ENCODE measurements around the gene NEURL1B.
"Not testable (repeated sequence)": the region's sequence is repeated elsewhere in the genome, so short reads cannot be mapped to it uniquely, and the experiment has no call there.

Gene NEURL1B

DNA sequence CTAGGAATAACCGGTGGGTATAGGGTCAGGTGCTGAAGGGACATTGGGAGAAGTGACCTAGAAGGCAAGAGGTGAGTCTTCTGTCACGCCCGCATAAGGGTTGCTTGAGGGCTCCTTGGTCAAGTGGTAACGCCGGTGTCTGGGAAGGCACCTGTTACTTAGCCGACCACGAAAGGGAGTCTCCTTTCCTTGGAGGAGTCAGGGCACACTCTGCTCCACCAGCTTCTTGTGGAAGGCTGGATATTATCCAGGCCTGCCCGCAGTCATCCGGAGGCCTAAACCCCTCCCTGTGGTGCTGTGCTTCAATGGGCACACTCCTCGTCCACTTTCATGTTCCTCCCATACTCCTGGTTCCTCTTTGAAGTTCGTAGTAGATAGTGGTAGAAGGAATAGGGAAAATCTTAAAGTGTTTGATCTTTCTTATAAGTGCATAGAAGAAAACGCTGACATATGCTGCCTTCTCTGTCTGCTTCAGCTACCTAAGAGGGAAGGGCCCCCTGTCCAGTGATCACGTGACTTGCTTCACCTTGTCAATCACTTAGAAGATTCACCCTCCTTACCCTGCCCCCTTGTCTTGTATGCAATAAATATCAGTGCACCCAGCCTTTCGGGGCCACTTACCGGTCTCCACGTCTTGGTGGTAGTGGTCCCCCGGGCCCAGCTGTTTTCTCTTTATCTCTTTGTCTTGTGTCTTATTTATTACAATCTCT, 16.6 kb downstream of the NEURL1B start:
- not testable (repeated sequence) for DNase-seq (ENCODE audit: low read depth in 3 of 3)

DNA sequence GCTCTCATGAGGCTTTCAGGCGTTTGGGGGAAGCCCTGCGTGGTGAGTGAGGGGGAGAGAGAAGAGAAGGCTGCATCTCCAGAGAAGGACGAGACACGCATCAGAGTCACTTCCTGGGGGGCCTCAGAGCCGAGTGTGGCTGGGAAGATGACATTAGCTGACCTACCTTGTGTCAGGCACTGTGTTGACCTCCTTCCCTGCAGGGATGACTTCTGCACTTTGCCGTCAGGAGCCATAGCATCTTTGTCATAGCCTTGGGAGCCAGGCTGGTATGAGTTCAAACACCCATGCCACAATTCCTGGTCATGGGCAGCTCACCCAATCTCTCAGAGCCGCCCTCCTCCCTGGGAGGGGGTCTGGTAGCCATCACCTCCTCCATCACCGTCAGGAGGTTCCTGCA, 17.3 kb downstream of the NEURL1B start:
- no peak for DNase-seq (ENCODE audit: low read depth in 3 of 3)

DNA sequence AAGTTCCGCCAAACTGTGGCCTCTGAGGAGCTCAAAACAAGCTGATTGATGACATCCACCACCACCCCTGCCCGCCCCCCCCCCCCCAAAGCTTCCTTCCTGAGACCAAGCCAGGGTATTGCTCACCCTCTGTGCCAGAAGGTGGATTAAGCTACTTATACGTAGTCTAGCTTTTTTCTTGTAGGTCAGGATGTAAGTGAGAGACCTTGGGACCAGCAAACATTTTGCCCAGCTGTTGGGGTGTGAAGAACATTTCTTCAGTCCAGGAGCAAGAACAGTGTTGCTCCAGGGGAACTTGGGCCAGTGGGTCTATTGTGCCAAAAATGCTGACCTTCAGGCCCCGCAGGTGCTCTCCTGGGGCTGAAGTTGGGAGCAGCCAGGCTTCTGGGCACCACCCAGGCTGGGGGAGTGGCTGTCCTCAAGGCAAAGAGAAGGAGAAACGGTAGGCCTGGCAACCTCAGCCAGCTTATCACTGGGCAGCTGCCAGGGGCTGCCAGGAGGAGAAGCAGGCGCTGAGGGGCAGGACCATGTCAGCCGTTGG, 18.0 kb downstream of the NEURL1B start:
- DNase-seq (ENCODE audit: low read depth in 3 of 3): no peak

DNA sequence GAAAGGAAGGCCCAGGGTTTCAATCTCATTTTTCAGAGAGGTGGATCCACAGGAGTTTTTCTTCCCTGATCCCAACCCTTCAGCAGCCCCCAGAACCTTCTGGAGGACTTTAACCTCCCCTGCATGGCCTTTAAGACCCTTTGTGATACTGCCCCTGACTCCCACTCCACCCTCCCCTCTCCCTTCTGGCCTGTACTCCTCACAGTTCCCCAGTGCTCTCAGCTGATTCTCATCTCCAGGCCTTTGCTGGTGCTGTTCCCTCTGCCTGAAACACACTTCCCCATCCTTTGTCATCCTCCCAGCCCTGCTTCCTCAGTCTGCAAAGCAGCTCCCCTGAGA, 18.5 kb downstream of the NEURL1B start:
- DNase-seq (ENCODE audit: low read depth in 3 of 3): no peak

DNA sequence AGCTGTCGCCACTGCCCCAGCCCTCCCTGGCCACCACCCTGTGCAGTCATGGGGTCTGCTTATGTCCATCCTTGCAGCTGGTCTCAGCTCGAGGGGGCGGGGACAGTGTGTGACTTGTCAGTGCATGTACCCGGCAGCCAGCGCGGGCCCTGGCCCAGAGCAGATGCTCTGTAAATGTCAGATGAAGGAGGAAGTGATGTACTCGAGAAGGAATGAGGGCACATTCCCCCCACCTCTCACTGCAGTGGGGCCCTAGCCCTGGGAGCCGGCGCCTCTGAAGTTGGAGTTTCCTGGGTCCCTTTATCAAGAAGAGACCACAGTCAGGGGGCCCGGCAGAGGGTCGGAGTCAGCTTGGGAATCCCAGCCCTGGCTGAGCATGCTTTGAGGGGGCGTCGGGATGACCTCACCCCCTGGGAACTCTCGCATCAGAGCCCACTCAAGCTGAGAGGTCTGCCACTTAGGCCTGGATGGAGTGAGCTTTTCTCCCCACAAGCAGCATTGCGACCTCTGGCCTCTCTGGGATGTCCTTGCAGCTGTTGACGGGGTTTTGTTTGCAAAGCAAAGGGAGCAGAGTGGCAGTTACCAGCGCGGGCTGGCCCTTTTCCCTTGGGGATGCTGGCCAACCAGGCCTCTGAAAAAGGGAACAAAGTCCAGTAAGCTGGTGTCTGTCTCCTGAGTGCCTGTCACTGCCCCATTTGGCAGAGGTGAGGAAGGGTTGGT, 19.0 kb downstream of the NEURL1B start:
- no peak for DNase-seq (ENCODE audit: low read depth in 3 of 3)

DNA sequence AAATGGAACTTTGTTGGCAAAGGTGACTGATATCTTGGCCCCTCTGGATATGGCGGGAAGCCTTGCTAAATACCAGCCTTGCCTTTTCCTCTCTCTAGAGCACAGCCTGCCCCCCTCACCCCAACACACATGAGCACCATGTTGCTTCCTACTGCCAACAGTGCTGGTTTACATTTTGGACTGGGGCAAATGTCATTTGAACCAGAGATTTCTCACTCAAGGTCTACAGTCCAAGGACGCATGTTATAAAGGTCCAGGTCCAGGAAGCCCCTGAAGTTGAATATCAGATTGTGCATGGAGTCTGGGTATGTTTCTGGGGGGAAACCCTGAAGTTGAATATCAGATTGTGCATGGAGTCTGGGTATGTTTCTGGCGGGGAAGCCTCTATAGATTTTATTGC, 19.9 kb downstream of the NEURL1B start:
- no peak for DNase-seq (ENCODE audit: low read depth in 3 of 3)

DNA sequence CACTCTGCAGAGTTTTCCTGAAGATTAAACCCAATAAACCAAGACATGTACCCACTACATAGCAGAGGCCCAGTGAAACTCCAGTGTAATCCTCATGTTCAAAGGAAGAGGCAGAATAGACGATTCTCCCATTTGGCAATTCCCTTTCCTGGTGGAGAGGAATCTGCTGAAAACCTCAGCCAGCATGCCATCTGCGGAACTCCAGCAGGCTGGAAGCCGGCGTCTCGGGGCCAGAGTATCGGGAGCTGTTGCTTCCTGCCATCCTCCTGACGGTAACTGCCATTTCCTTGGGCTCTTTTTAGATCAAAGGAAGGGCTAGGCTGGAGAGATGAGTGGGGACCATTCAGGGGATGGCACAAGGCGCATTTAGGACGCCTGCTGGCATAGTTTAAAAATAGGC, 20.5 kb downstream of the NEURL1B start:
- no peak for DNase-seq (ENCODE audit: low read depth in 3 of 3)

DNA sequence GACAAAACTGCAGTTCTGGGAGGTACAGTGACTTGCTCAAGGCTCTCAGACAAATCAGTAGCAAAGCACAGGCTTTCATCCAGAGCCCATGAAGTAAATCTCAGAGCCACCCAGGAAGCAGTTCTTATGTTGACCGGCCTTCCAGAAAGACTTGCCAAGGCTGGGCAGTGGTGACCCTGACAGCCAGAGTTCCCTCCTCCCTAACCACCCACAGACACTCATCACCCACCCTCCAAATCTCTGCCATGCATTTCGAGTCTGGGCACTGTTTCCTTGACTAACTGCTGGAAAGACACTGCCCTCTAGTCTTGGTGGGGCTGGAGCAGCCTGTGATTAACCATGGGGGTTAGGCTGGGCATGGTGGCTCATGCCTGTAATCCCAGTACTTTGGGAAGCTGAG, 21.5 kb downstream of the NEURL1B start:
- no peak for DNase-seq (ENCODE audit: low read depth in 3 of 3)

DNA sequence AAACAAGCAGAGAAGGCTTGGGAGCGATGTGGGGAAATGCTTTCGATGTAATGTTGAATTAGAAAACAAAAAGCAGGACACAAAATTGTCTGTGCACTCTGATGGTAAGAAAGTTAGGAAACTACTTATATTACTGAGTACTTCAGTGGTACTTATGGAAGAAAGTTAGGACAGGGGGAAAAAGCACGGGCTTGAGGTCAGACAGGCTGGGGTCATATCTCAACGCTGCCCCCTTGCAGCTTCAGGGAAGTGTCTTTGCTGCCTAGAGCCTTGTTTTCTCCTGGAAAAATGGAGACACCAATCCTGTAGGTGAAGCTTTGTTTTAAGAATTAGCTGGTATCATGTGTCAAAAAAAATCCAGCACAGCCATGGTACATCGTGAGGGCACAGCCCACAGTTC, 23.0 kb downstream of the NEURL1B start:
- no peak for DNase-seq (ENCODE audit: low read depth in 3 of 3)

DNA sequence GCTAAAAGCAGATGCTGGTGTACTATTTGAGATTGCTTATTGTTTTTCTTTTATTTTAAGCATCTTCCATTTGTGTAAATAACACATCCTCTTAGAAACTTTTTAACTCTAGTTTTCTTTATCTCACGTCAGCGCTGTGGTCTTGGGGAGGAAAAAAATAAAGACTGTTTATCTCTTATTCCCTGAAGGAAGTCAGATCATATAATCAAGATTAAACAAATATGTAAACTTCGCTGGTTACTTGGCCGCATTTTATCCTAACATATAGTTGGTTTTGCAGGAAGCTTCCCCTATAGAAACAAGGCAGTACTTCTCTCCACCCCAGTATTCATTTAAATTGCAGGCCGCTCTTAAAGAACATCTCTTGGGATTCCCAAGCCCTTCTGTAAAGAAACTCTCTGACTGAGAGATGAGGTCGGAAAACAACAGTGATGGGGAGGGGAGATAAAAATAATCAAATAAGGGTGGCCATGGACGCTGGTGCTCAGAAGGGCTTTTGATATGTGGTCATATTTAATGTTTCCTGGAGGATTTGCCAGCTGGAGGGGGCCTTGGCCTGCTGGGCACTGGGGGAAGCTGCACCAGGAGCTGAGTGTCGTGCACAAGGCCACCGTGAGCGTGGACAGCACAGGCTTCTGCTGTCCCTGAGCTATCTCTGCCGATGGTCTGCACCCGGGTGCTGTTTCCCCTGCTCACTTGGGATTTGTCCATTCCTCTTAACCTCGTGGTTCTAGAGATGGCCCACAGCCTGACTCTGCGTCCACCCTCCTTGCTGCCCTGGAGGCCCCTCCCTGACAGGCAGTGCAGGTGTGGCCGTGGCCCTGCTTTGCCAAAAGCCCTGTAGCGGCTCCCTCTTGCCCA, 23.8 kb downstream of the NEURL1B start:
- no peak for DNase-seq (ENCODE audit: low read depth in 3 of 3)

DNA sequence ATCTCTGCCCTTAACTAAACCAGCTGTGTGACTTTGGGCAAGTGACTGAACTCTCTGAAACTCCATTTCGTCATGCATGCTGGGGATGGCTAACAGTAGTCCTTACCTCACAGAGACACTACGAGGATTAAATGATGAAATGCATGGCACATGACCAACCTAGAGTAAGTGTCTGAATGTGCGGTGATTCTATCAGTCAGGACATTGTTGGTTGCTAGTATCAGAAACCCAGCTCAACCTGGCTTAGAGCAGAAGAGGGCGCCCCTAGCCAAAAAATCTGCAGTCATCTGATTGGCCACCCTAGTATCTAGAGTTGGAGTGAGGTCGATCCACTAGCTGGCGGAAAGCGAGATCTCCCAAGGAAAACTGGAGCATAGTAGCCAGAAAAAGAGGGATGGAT, 25.2 kb downstream of the NEURL1B start:
- DNase-seq (ENCODE audit: low read depth in 3 of 3): no peak

DNA sequence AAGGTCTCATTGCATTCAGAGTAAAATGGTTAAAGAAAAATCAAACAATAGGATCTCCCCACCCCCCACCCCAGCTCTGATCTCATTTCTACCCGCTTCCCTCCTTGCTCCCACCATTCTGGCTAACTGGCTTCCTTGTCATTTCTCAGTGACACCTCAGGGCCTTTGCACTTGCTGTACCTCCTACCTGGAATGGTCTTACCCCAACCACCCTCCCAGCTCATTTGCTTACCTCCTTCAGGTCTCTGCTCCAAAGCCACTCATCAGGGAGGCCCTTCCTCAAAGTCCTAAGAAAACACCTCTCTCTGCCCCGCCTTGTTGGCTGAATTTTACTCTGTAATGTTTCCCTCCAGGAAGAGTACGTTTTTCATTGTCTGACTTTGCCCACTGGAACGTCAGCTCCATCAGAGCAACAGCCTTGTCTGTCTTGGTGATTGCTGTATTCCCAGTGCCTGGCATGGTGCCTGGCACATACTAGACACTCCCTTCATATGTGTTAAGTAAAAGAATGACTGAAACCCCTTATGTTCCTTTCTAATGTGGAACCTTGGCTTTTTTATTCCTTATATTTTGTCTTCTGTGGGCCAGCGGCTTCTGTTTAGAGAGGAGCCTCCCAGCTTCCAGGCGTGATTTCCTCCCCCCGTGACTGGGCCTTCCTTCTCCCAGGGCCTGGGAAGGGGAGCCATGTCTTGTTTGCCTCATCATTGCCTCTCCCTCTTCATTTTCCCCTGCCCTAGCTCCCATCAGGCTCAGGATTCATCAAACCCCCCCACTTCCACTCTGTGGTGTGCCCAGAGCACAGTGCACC, 26.9 kb downstream of the NEURL1B start:
- no peak for DNase-seq (ENCODE audit: low read depth in 3 of 3)

DNA sequence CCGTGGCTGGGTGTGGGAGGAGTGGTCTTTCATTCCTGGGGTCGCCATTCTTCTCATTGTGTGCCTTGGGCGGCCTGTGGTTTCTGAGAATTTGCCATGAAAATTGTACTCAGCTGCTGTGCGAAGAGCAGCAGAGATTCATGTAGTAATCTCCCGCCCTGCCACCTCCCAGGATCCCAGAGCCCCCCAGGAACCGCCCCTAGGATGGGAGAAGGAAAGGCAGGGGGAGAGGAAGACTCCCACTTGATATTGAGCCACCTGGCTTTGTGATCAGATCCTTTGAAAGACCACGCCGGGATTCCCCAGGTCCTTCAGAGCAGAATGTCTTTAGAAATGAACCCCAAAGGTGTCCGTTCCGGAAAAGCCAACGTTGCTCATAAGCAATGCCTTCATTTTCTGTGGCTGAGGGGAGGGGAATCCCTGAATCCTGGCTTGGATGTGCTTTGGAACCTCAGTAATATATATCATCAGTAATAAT, 27.6 kb downstream of the NEURL1B start:
- no peak for DNase-seq (ENCODE audit: low read depth in 3 of 3)

DNA sequence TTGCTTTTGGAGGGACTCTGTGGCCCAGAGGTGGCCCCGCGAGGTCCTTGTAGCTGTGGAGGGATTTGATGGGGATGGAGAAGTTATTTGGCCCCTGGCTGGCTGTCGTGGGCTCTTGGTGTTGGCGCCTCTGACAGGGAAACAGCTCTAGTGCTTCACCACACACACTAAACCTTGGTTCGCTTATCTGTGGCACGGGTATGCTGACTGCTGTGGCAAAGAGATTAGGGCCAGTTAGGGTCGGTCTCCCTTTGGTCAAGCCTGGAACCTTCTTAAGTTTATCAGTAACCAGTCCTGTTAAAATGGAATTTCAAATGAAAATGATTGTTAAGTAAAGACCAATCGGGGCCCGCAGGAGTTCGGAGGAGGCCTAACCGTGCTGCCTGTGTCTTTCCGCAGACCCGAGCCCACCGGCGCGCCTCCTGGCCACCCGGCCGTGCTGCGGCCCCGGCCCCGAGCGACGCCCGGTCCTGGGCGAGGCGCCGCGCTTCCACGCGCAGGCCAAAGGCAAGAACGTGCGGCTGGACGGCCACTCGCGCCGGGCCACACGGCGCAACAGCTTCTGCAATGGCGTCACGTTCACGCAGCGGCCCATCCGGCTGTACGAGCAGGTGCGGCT, 28.4 kb downstream of the NEURL1B start:
- no peak for DNase-seq (ENCODE audit: low read depth in 3 of 3)

DNA sequence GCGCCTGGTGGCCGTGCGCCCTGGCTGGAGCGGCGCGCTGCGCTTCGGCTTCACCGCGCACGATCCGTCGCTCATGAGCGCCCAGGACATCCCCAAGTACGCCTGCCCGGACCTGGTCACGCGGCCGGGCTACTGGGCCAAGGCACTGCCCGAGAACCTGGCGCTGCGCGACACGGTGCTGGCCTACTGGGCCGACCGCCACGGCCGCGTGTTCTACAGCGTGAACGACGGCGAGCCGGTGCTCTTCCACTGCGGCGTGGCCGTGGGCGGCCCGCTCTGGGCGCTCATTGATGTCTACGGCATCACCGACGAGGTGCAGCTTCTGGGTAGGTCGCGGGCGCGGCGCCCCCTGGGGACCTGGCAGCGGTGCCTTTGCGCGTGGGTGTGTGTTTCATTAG, 28.9 kb downstream of the NEURL1B start:
- no peak for DNase-seq (ENCODE audit: low read depth in 3 of 3)

DNA sequence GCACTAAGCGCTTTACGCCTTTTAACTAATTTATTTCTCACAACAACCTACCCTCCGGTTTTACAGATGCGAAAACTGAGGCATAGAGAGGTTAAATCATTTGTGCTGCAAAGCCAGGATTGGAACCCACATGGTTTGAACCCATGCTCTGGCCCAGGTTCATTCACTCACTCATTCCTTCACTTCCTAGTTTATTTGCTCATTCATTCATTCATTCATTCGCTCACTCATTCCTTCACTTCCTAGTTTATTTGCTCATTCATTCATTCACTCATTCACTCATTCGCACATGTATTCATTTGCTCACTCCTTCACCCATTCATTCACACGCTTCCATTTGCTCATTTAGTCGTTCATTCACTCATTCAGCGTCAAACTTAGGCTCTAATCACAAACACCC, 29.4 kb downstream of the NEURL1B start:
- no peak for DNase-seq (ENCODE audit: low read depth in 3 of 3)

DNA sequence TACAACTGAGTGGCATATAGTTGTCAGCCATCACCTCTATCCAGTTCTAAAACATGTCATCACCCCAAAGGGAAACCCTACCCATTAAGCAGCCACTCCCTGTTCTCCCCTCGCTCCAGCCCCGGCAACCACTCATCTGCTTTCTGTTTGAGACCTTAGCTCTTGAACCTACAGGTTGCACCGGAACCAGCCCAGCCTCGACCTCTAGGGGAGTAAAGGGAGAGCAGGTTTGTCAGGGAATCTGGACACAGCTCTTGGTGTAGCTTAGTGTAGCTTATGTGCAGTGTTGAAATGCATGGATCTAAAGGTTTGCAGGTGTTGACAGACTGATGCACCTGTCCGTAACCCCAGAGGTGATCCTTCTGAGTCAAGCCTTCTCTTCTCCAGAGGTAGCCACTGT, 30.0 kb downstream of the NEURL1B start:
- DNase-seq (ENCODE audit: low read depth in 3 of 3): no peak

DNA sequence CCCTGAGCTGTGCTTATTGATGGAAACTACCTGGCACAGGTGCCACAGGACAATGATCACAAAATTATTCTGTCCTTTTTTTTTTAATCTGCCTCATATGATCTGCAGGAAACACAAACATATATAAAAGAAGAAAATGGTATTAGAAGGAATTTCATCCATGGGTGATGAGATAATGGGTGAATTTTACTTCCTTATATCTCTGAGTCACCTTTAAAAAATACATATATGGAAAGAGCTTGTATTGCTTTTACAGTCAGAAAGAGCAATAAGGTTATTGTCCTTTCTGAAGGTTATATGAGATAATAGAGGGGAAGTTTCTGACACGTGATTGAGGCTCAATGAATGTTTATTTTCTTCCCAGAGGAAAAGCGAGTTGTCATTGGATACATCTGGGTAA, 31.6 kb downstream of the NEURL1B start:
- no peak for DNase-seq (ENCODE audit: low read depth in 3 of 3)

DNA sequence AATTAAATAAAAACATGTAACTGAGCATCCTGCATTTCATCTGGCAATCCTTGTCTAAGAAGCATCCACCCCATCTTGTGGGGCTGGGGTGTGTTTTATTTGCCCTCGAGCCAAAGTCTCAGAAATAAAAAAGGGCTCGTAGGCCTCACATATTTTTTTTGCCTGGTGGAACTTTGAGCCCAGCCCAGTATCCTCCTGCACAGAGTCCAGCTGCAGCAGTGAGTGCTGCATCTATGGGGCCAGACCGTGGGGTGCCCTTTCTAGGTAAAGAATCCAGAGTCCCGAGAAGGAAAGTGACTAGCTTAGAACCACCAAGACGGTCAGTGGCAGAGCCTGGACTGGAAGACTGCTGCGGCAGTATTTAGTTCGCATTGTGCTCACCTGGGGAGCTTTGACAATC, 33.1 kb downstream of the NEURL1B start:
- DNase-seq (ENCODE audit: low read depth in 3 of 3): no peak

DNA sequence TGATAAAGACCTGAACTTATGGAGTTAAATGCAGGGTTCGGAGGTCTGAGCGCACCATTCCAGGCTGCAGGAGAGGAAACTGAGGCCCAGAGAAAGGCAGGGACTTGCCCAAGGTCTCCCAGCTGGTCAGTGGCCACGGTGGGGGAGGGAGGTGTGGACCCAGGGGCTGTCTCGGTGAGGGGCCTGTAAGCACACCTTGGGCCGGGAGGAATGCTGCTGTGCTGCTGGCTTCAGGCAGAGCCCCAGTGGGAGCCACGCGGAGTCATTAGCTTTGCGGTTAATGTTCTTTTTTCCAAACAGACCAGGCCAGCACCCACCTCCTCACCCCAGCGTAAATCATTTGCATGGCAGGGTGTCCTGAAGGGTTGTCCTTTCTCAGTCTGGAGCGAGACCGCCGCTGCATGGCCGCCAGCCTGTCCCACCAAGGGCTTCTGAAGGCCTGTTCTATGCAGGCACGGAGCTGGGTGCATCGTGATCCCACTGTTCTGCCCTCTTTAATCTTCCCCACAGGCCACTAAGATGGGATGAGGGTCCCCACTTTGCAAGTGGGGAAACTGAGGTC, 35.9 kb downstream of the NEURL1B start:
- no peak for DNase-seq (ENCODE audit: low read depth in 3 of 3)

DNA sequence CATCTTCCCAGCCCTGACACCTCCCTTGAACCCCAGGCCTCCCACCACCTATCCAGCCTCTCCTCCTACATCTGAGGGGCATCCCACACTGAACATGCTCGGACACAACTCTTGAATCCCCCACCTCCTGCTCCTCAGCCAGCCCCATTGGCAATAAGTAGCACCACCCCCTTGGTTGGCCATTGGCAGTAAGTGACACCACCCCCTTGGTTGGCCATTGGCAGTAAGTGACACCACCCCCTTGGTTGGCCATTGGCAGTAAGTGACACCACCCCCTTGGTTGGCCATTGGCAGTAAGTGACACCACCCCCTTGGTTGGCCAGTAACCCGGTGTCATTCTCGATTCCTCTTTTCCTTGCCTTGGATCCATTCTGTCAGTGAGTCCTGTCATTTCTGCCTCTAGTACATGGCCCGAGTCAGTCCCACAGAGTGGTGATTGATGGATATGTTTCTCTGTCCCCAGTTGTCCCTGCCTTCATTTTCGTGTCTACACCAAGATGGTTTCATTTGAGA, 37.4 kb downstream of the NEURL1B start:
- not testable (repeated sequence) for DNase-seq (ENCODE audit: low read depth in 3 of 3)
